Activated T-helper 2 cell treated with anti-CD3 and anti-CD28 coated beads, Interferon-gamma antibody, Interleukin-2, Interleukin-4, amounts not matched to agents 10 μg/mL and 5 μg/mL and 100 μg/mL, durations not matched to agents 14 hours and 24 hours and 36 hours (primary cell): Measurements from ENCODE around the gene FOXF1. TPM values are rescaled to one million over a fixed set of nuclear protein-coding genes. Genes with fewer than 3 reads are reported as not detected.

Experiments used
- DNase-seq: peaks from one replicate; pipeline ENCODE4 v3.0.0; 2021; ENCODE audit warnings: low spot score
- H3K27ac Mint-ChIP-seq: one replicate; pipeline ENCODE4 v1.8.0; 2021; ENCODE audit warnings: mixed read lengths
- H3K27me3 Mint-ChIP-seq: one replicate; pipeline ENCODE4 v1.8.0; 2021; ENCODE audit warnings: low read depth, mixed read lengths
- H3K36me3 Mint-ChIP-seq: one replicate; pipeline ENCODE4 v1.8.0; 2021; ENCODE audit warnings: low read depth, mixed read lengths
- H3K4me1 Mint-ChIP-seq: one replicate; pipeline ENCODE4 v1.8.0; 2021; ENCODE audit warnings: low read depth, mixed read lengths
- H3K4me3 Mint-ChIP-seq: one replicate; pipeline ENCODE4 v1.8.0; 2021; ENCODE audit warnings: low read depth, mild to moderate bottlenecking, moderate library complexity, mixed read lengths
- H3K9me3 Mint-ChIP-seq: one replicate; pipeline ENCODE4 v1.8.0; 2021; ENCODE audit warnings: mixed read lengths
- intact Hi-C: fragments of 100-400 bp; cut with micrococcal nuclease; formaldehyde crosslinking; loops from one replicate; pipeline ENCODE4 v1.15.1; 2023
- total RNA-seq: library from RNA; stranded (reverse); gene quantifications from 2 replicates; pipeline ENCODE4 v1.2.3, GENCODE V29; 2022

Gene FOXF1
- total RNA-seq, 1 donor from 2014 or later: not detected

DNA sequence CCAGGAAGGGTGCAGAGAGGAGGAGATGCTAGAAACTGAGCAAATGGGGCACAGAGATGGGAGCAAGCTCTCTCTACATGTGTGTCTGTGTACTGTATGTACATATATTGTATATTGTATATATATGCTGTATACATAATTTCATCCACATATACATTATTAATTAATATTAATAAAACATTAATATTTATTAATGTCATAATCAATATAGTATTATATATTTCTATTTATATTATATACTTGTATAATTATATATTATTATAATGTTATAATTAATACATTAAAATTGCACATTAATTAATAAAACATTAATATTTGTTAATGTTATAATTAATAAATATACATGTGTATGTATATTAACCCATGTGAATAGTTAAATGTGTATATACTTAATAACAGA is 31.5 kb upstream of the FOXF1 start:
- intact Hi-C loops: no loop called here
- Mint-ChIP-seq H3K36me3 (no peaks in the 10 kb centered on the region), H3K9me3 (no peaks in the 10 kb centered on the region), H3K4me3 (no peak overlapping the region), H3K4me1 (no peaks in the 10 kb centered on the region), H3K27ac (no peak overlapping the region), H3K27me3 (peaks cover 11% of the 10 kb centered on the region)
- no peak for DNase-seq

GRCh38 chr16:86479419-86479818 is 30.9 kb upstream of the FOXF1 start:
- Mint-ChIP-seq H3K27me3 (peaks cover 12% of the 10 kb centered on the region), H3K36me3 (no peaks in the 10 kb centered on the region), H3K27ac (no peak overlapping the region), H3K4me3 (no peak overlapping the region), H3K9me3 (no peaks in the 10 kb centered on the region), H3K4me1 (no peaks in the 10 kb centered on the region)
- intact Hi-C loops: no loop called here
- no peak for DNase-seq

- Mint-ChIP-seq H3K4me3 (no peak overlapping the region), H3K27ac (no peak overlapping the region), H3K9me3 (no peaks in the 10 kb centered on the region), H3K36me3 (no peaks in the 10 kb centered on the region), H3K4me1 (no peaks in the 10 kb centered on the region), H3K27me3 (peaks cover 12% of the 10 kb centered on the region)
- intact Hi-C loops: no loop called here
- no peak for DNase-seq
Observed at GRCh38 chr16:86480444-86480843, 29.9 kb upstream of the FOXF1 start.

DNA sequence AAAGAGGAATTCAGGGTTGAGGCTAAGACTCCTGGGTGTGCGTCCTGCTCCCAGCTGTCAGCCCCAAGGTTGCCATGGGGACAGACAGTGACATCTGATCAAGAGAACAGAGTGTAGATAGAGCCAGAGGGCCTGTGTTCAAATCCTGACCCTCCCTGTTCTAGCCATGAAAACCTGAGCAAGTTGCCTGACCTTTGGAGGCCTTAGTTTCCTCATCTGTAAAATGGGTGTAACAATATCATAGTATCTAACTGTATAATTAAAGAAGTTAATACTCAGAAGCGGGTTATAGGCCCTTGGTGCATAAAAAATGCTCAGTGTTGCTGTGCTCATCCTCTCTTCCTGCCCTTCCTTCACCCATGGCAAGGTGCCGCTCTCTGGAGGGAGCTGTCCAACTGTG is 28.7 kb upstream of the FOXF1 start:
- DNase-seq: no peak
- no peak overlapping the region for H3K27ac Mint-ChIP-seq
- intact Hi-C loops: no loop called here
- no peaks in the 10 kb centered on the region for H3K36me3 Mint-ChIP-seq
- peaks cover 11% of the 10 kb centered on the region for H3K27me3 Mint-ChIP-seq
- no peaks in the 10 kb centered on the region for H3K4me1 Mint-ChIP-seq
- H3K9me3 Mint-ChIP-seq: no peaks in the 10 kb centered on the region
- H3K4me3 Mint-ChIP-seq: no peak overlapping the region

DNA sequence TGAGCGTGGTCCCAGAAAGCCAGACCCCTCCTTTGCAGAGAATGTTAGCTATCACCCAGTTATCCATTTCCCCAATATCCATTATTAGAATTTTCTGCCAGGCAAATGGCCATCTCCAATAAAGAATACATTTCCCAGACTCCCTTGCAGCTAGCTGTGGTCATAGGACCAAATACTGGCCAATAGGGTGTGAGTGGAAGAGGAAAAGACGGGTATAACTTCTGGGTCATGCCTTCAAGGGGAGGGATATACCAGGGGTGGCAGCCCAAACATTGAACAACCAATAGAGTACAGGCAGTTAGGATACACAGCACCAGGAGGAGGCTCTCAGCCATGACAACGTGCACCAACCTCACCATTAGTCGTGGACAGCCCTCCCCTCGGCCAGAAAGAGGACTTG is 26.1 kb upstream of the FOXF1 start:
- Mint-ChIP-seq H3K4me1 (no peaks in the 10 kb centered on the region), H3K4me3 (no peak overlapping the region), H3K9me3 (no peaks in the 10 kb centered on the region), H3K36me3 (no peaks in the 10 kb centered on the region), H3K27ac (no peak overlapping the region), H3K27me3 (peaks cover 5% of the 10 kb centered on the region)
- no peak for DNase-seq
- intact Hi-C loops: no loop called here

DNA sequence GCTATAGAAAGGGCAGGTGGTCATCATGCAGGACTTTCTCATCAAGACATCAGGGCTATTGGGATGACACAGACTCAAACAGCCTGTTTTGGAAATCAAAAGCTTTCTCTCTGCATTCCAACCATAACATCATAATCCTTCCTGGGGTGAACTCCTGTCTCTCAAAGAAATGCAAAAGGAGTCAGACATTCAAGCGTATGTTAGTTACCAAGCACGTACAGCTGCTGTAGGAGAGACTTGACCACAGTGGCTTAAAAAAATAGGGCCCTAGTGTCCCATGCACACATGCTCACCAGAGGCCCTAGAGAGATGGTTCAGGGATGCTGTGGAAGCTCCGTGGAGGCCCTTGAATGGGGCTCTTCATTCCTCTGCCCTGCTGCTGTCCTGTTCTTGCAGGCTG is 24.6 kb upstream of the FOXF1 start:
- Mint-ChIP-seq H3K27me3 (peaks cover 12% of the 10 kb centered on the region), H3K4me3 (no peak overlapping the region), H3K27ac (no peak overlapping the region), H3K36me3 (no peaks in the 10 kb centered on the region), H3K4me1 (no peaks in the 10 kb centered on the region), H3K9me3 (no peaks in the 10 kb centered on the region)
- DNase-seq: no peak
- intact Hi-C loops: no loop called here

DNA sequence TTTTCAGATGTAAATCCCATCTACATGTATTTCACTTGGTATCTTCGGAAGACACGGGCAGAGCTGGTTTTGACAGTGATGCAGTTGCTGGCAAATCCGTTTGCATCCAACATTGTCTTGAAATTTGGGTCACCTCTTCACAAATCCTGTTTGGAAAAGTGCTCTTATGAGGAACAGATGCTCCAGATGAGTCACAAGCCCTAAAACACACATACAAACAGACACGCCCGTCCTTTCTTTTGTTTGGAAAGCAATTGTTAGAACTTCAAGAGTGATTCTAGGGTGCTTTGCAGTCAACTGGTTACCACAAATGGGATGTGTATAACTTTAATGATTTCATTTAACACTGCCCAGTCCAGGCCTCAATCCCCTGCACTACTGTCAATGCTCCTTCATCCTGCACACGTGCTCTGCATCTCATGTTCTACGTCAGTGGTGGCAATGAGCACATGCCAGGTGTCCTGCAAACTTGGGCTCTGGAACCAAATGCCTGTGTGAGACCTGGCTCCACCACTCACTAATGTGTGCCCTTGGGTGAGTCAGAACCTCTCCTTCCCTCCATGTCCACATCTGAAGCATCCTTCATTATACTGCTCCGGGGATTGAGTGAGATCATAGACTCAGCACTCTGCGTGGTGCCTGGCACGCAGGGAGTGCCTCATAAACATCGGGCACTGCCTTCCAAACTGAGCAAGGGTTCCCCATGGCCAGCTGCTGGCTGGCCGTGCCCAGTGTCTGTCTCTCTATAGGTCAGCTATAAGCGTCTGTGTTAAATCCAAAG is 19.3 kb upstream of the FOXF1 start:
- DNase-seq: no peak
- H3K4me3 Mint-ChIP-seq: no peak overlapping the region
- no peaks in the 10 kb centered on the region for H3K9me3 Mint-ChIP-seq
- H3K36me3 Mint-ChIP-seq: no peaks in the 10 kb centered on the region
- H3K4me1 Mint-ChIP-seq: no peaks in the 10 kb centered on the region
- peaks cover 48% of the 10 kb centered on the region for H3K27me3 Mint-ChIP-seq
- H3K27ac Mint-ChIP-seq: no peak overlapping the region
- intact Hi-C loops: no loop called here

DNA sequence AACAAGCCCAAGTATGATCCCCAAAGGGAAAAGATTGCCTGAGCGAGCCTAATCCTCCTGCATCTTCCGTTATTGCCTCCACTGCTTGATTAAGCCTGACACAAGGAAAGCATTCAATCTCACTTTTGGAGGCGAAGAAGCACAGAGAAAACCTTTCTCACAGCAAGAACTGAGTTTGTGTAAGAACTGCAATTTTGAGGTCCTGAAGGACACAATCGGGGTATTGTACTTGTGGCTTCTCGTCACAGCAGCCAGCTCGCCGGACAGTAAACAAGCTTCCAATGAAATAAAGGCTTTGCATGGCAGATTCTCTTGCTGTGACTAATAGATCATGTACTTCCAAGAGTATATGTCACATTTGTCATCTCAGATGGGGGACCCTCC is 18.7 kb upstream of the FOXF1 start:
- H3K9me3 Mint-ChIP-seq: no peaks in the 10 kb centered on the region
- no peak for DNase-seq
- H3K36me3 Mint-ChIP-seq: no peaks in the 10 kb centered on the region
- no peak overlapping the region for H3K4me3 Mint-ChIP-seq
- H3K27me3 Mint-ChIP-seq: peaks cover 54% of the 10 kb centered on the region
- H3K27ac Mint-ChIP-seq: no peak overlapping the region
- intact Hi-C loops: no loop called here
- H3K4me1 Mint-ChIP-seq: no peaks in the 10 kb centered on the region

GRCh38 chr16:86492267-86492960 is 17.9 kb upstream of the FOXF1 start:
- intact Hi-C loops: no loop called here
- no peaks in the 10 kb centered on the region for H3K36me3 Mint-ChIP-seq
- H3K27me3 Mint-ChIP-seq: peaks cover 58% of the 10 kb centered on the region
- H3K27ac Mint-ChIP-seq: no peak overlapping the region
- no peak for DNase-seq
- H3K9me3 Mint-ChIP-seq: no peaks in the 10 kb centered on the region
- H3K4me3 Mint-ChIP-seq: no peak overlapping the region
- no peaks in the 10 kb centered on the region for H3K4me1 Mint-ChIP-seq

DNA sequence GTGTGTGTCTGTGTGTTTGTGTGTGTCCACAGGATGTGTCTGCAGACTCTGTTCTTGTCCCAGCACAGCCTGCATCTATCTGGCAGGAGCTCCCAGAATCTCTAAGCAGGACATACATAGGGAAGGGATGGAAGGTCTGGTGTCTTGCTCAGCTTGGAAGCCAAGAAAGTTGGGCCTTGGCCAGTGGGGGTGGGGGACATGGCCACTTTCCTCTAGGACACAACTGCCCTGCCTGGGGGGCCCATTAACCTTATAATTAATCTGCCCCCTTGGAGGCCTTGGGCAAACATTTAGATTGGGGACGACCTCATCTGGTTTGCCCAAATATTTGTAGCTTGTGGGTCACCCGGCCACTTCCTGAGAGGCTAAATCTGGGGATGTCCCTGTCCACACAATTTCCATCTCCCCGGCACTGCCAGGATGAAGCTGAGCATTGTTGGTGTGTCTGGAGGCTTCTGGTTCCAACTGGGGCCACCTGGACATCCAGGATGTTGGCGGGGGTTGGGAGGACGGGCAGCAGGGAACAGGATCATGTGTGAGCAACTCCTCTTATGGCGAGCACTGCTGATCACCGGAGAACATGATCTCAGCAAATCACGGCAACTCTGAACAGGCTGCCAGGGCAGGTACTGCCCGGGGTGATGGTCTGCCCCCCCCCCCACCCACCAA is 17.2 kb upstream of the FOXF1 start:
- intact Hi-C loops: no loop called here
- no peak overlapping the region for H3K27ac Mint-ChIP-seq
- no peaks in the 10 kb centered on the region for H3K9me3 Mint-ChIP-seq
- DNase-seq: no peak
- peaks cover 63% of the 10 kb centered on the region for H3K27me3 Mint-ChIP-seq
- no peaks in the 10 kb centered on the region for H3K36me3 Mint-ChIP-seq
- no peaks in the 10 kb centered on the region for H3K4me1 Mint-ChIP-seq
- no peak overlapping the region for H3K4me3 Mint-ChIP-seq

DNA sequence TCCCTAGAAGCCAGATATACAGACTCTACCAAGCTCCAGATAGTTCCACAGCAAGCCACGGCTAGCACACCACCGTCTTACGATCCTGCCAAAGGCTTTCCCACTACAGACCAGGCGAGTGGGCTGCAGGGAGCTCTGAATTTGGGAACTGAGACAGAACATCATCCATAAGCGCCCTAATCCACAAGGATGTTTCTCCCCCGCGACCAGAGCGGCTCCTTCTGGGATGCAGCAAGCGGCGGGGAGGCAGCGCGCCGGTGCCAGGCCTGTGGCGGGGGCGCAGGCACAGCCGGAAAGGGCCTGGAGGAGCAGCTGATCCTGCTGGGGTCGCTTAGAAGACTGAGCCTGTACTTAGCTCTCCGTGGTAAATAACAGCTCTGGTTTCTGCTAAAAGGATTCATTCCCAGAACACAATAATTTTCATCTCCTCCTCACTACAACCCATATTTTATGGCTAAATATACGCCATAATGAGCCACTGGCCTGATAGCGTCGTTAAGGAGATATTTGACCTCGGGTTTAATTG is 16.2 kb upstream of the FOXF1 start:
- Mint-ChIP-seq H3K4me3 (no peak overlapping the region), H3K27ac (no peak overlapping the region), H3K9me3 (no peaks in the 10 kb centered on the region), H3K27me3 (peaks cover 65% of the 10 kb centered on the region), H3K4me1 (no peaks in the 10 kb centered on the region), H3K36me3 (no peaks in the 10 kb centered on the region)
- DNase-seq: no peak
- intact Hi-C loops: no loop called here

DNA sequence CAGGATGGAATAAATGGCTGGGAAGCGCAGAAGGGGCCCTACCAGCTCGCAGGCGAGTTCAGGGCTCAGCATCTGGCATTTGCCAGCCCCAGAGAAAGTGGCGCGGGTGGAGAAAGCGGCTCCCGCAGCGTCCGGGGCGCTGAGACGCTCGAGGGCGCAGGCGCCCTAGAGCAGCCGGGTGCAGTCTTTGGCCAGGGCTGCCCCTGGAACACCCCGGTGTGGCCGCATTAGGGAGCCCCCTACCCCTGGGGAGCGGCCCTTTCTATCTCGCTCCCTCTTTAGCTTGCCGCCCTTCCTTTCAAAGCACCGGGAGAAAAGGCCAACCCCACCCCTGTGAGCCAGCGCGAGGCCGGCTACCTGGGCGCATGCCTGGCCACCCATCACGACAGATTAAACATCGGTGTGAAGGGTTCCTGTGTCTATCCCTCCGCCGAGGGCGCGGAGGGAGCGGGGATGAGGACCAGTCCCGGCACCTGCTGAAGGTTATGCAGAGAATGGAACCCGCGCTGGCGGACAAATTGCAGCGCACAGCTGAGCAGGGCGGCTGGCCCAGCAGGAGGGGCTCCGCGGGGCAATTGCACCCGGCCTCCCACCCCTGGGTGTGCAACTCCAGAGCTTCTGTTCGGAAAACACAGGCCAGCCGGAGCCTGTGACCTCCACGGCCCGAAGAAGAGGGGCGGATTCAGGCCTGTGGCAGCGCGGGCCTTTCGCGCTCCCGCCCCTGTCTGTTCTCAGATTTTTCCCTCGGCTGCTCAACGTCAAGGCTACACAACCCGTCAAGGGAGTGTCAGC is 15.6 kb upstream of the FOXF1 start:
- Mint-ChIP-seq H3K27me3 (peaks cover 66% of the 10 kb centered on the region), H3K27ac (no peak overlapping the region), H3K9me3 (no peaks in the 10 kb centered on the region), H3K4me1 (no peaks in the 10 kb centered on the region), H3K36me3 (no peaks in the 10 kb centered on the region), H3K4me3 (no peak overlapping the region)
- no peak for DNase-seq
- intact Hi-C loops: no loop called here
